Tibial nerve (tissue), 4 donors: ENCODE data around the gene POLR1E. TPM values are rescaled to one million over a fixed set of nuclear protein-coding genes. Genes with fewer than 3 reads are reported as not detected.
"Not testable (repeated sequence)": the region's sequence is repeated elsewhere in the genome, so short reads cannot be mapped to it uniquely, and the experiment has no call there.

Experiments
- DNase-seq, 2 donors: peaks; one replicate each; pipeline ENCODE4 v3.0.0-alpha.2; 2019; ENCODE audit warnings: low spot score in 2 of 2
- H3K27ac ChIP-seq, 4 donors: fragments of 200-600 bp; sonication (generic) in 3 of 4; one replicate each; pipeline ENCODE4 v1.5.1; 2017 to 2019; ENCODE audit warnings: mild to moderate bottlenecking in 1 of 4
- H3K27me3 ChIP-seq, 2 donors: fragments of 200-600 bp; sonication (generic) in 1 of 2; one replicate each; pipeline versions ENCODE4 v1.5.1 to v1.6.0; 2017 to 2019
- H3K36me3 ChIP-seq, 3 donors: fragments of 200-600 bp; sonication (generic); one replicate each; pipeline ENCODE4 v1.5.1; 2018 to 2019
- H3K4me1 ChIP-seq, 4 donors: fragments of 200-600 bp; sonication (generic) in 3 of 4; one replicate each; pipeline ENCODE4 v1.5.1; 2017 to 2019
- H3K4me3 ChIP-seq, 4 donors: fragments of 200-600 bp; sonication (generic) in 3 of 4; one replicate each; pipeline ENCODE4 v1.5.1; 2017 to 2019; ENCODE audit warnings: mild to moderate bottlenecking in 1 of 4, moderate library complexity in 1 of 4
- H3K9me3 ChIP-seq, 4 donors: fragments of 200-600 bp; sonication (generic) in 3 of 4; one replicate each; pipeline ENCODE4 v1.5.1; 2017 to 2019
- CTCF ChIP-seq, 5 experiments: fragments of 200-600 bp in 3 of 5; fragments of 450-650 bp in 2 of 5; sonication (generic) in 3 of 5; IDR thresholded peaks; one replicate each; pipeline ENCODE4 v1.5.1; 2016 to 2019; ENCODE audit warnings: antibody characterized with exemption in 5 of 5, mild to moderate bottlenecking in 3 of 5, moderate library complexity in 2 of 5
- EP300 ChIP-seq, 2 donors: sonication (generic); formaldehyde crosslinking; IDR thresholded peaks; one replicate each; pipeline ENCODE4 v1.6.1; 2017; ENCODE audit warnings: antibody characterized with exemption in 2 of 2, mild to moderate bottlenecking in 1 of 2
- POLR2A ChIP-seq, 2 donors: fragments of 450-650 bp; IDR thresholded peaks; one replicate each; pipeline ENCODE4 v1.6.1; 2017; ENCODE audit warnings: antibody characterized with exemption in 2 of 2, mild to moderate bottlenecking in 2 of 2, moderate library complexity in 2 of 2
- WGBS, 2 donors: methylation state at CpG; one replicate each; pipeline ENCODE4 v1.1.5; 2018; 5-methylcytosine and 5-hydroxymethylcytosine counted together
- total RNA-seq, 4 donors: library from RNA; depleted of rRNA; stranded (reverse); fragments of >200 nt; gene quantifications; one replicate each; pipeline ENCODE4 v1.1.0, GENCODE V29; 2016

The POLR1E gene
- total RNA-seq, 4 donors from 2014 or later, result 14.1 to 22.1 (median 16.4) TPM

DNA sequence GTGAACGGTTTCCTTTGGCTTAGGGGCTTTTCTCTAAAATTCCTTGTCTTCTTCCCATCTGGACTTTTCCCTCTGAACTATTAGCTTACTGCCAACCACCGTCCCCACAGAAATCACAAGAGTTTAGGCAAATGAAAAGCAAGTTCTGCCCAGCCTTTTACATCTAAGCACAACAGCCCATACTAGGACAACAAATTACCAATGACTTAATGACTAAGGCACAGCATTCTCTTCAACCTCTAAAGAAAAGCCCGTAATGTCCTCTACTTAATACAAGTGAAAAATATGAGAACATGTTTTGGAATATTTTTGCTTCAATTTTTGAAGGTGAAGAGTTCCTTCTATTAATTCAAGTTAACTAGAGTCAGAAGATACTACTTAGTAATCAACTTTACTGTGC, 21.7 kb upstream of the POLR1E start:
- TF ChIP-seq CTCF (IDR thresholded peaks at IDR 0.05), result no peak
- no peak for TF ChIP-seq EP300 (IDR thresholded peaks at IDR 0.05)
- no peak for TF ChIP-seq POLR2A (IDR thresholded peaks at IDR 0.05)
- H3K4me1 ChIP-seq, result peaks cover 0 to 44% (median 23%) of the 10 kb centered on the region in 4 donors

DNA sequence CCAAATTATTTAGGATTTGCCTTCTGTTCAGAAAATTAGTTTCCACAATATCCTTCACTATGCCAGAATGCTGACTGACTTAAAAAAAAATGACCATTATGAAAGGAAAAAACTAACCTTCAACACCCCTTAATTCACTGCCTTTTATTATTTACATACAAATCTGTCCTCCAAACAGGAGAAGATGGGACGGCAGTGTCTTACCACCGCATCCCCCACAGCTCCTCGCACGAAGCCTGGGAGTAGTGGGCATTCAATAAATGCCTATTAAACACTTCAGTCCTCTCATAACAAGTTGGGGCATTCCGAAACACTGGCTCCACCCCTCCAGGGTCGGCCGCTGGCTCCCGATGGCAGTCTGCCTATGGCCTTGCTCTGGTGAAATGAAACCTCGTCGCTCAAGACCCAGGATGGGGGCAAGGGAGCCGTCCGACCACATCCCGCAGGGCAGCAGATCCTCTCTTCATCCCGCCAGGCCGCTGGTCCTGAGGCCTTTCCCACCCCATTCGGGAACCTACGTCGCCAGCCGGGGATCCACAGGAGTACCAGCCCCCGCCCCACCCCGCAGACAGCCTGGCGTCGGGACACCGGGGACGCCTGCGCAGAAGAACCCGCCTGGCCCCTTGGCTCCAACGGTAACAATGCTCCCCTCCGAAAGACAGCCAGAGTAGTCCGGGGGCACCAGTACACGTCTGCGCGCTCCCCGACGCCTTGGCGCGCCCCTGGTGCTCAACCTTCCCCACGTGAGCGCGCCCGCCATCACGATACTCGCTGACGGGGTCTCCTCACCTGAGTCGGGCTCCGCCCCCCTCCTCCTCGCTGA, 21.1 kb upstream of the POLR1E start:
- Histone ChIP-seq H3K9me3 (no peaks in the 10 kb centered on the region), H3K4me1 (peaks cover 0 to 44% (median 23%) of the 10 kb centered on the region in 4 donors)
- WGBS, 2 donors, result 0% methylated on average over 20 to 44 of the region's 47 CpGs

More for the DNA sequence above, 21.7 kb upstream of the POLR1E start:
- Histone ChIP-seq H3K27ac (peak overlapping the region; percentile 96 to 97 (median 97)), H3K36me3 (no peaks in the 10 kb centered on the region), H3K4me3 (peak overlapping the region; percentile 59 to 97 (median 80)), H3K9me3 (no peaks in the 10 kb centered on the region), H3K27me3 (no peaks in the 10 kb centered on the region)
- DNase-seq, result no peak
- WGBS, 2 donors, result 17% methylated on average over 3 of the region's 3 CpGs

GRCh38 chr9:37465249-37466036, 20.3 kb upstream of the POLR1E start, which contains the start of gene ZBTB5:
Gene ZBTB5, minus strand, starts transcription at chr9:37465450. Its CDS starts 22,899 bp downstream, at chr9:37442551.
- 0% methylated on average over 36 to 37 of the region's 52 CpGs for WGBS, 2 donors
- peaks cover 0 to 40% (median 23%) of the 10 kb centered on the region in 4 donors for H3K4me1 ChIP-seq
- TF ChIP-seq POLR2A (IDR thresholded peaks at IDR 0.05), result peak; percentile 67 to 74
- TF ChIP-seq CTCF (IDR thresholded peaks at IDR 0.05), result peak in 2 of 5 experiments; percentile 46 to 66
- TF ChIP-seq EP300 (IDR thresholded peaks at IDR 0.05), result peak in 1 of 2 donors; percentile 78
- peak within 1 kb of the TSS; percentile 64 to 97 (median 80) for H3K4me3 ChIP-seq
- peak within 1 kb of the TSS; percentile 97 for H3K27ac ChIP-seq
- H3K9me3 ChIP-seq, result no peaks in the 10 kb centered on the region
- no peaks in the 10 kb centered on the region for H3K36me3 ChIP-seq
- peak; percentile 99 for DNase-seq
- no peaks in the 10 kb centered on the region for H3K27me3 ChIP-seq

More for the DNA sequence above, 21.1 kb upstream of the POLR1E start:
- peak; percentile 53 to 63 for DNase-seq
- peak; percentile 17 to 30 for TF ChIP-seq POLR2A (IDR thresholded peaks at IDR 0.05)
- TF ChIP-seq CTCF (IDR thresholded peaks at IDR 0.05), result no peak
- TF ChIP-seq EP300 (IDR thresholded peaks at IDR 0.05), result peak in 1 of 2 donors; percentile 6
- Histone ChIP-seq H3K36me3 (no peaks in the 10 kb centered on the region), H3K27ac (peak overlapping the region; percentile 96 to 97 (median 97)), H3K27me3 (no peaks in the 10 kb centered on the region), H3K4me3 (peak overlapping the region; percentile 59 to 97 (median 80))

DNA sequence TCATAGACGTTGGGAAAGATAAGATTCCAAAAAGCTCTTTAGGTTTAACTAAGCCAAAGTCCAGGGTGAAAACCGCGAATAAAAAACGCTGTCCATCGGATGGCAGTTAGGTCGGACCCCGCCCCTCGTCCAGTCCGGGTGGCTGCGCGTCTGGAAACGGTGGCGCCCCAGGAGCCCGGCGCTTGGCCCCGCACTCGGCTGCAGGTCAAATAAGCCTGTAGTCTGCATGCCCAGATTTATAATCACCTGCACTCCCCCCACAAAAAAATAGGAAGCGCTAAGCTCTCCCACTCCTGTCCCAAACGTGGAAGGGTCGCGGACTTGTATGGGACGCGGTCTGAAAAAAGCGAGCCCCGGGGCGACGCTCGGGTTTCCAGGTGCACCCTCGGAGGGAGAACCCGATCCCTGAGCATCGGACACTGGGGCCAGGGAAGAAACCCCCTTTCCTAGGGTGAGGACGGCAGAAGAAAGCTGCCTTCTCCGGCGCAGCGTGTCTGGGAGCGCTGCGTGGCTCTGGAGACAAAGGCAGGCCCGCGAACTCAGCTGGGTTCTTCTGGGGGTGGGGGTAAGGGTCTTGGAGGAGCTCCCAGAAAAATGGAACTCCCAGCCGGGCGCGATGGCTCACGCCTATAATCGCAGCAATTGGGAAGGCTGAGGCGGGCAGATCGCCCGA, 19.6 kb upstream of the POLR1E start:
- H3K27me3 ChIP-seq, result no peaks in the 10 kb centered on the region
- H3K9me3 ChIP-seq, result no peaks in the 10 kb centered on the region
- no peaks in the 10 kb centered on the region for H3K36me3 ChIP-seq
- peaks cover 0 to 37% (median 23%) of the 10 kb centered on the region in 4 donors for H3K4me1 ChIP-seq
- no peak for TF ChIP-seq CTCF (IDR thresholded peaks at IDR 0.05)
- peak in 1 of 2 donors; percentile 6 for TF ChIP-seq EP300 (IDR thresholded peaks at IDR 0.05)
- DNase-seq, result peak; percentile 17 to 23
- H3K4me3 ChIP-seq, result peak overlapping the region; percentile 64 to 97 (median 80)
- WGBS, 2 donors, result 0 to 1% methylated on average over 44 to 47 of the region's 47 CpGs
- peak overlapping the region; percentile 97 for H3K27ac ChIP-seq

- not testable (repeated sequence) for H3K36me3 ChIP-seq, H3K9me3 ChIP-seq, H3K27ac ChIP-seq, H3K4me3 ChIP-seq, DNase-seq, H3K27me3 ChIP-seq
- WGBS, 2 donors, result 92 to 94% methylated on average over 17 of the region's 17 CpGs
- peaks cover 0 to 34% (median 22%) of the 10 kb centered on the region in 4 donors for H3K4me1 ChIP-seq
Measured at GRCh38 chr9:37467530-37467929, 18.2 kb upstream of the POLR1E start.
